HG02981 (cell line): ENCODE data around the gene CACNA2D3.

Experiments
- ATAC-seq: cut with Tn5 transposase; IDR thresholded peaks from one replicate; pipeline ENCODE4 v1.9.1; 2021; ENCODE audit warnings: mild to moderate bottlenecking, moderate library complexity; ENCODE audit not compliant: unreplicated experiment

The CACNA2D3 gene

GRCh38 chr3:54168451-54168850 lies 46.1 kb downstream of the CACNA2D3 start:
- no peak for ATAC-seq

- no peak for ATAC-seq
These were observed 47.2 kb downstream of the CACNA2D3 start for GRCh38 chr3:54169524-54169923.

- ATAC-seq, result no peak
These were observed 49.2 kb downstream of the CACNA2D3 start for GRCh38 chr3:54171509-54171908.

- no peak for ATAC-seq
These were observed 49.6 kb downstream of the CACNA2D3 start for GRCh38 chr3:54171951-54172350.

- ATAC-seq, result no peak
These were observed 51.0 kb downstream of the CACNA2D3 start for GRCh38 chr3:54173371-54173770.

- ATAC-seq, result no peak
These were observed 53.8 kb downstream of the CACNA2D3 start for GRCh38 chr3:54176106-54176505.

GRCh38 chr3:54177816-54178215 lies 55.5 kb downstream of the CACNA2D3 start:
- ATAC-seq, result no peak

- ATAC-seq, result no peak
These were observed 56.0 kb downstream of the CACNA2D3 start for GRCh38 chr3:54178376-54178775.

GRCh38 chr3:54180921-54181320 lies 58.6 kb downstream of the CACNA2D3 start:
- ATAC-seq, result no peak

GRCh38 chr3:54182242-54182641 lies 59.9 kb downstream of the CACNA2D3 start:
- ATAC-seq, result no peak

- no peak for ATAC-seq
These were observed 63.4 kb downstream of the CACNA2D3 start for GRCh38 chr3:54185740-54186139.

- ATAC-seq, result no peak
These were observed 65.9 kb downstream of the CACNA2D3 start for GRCh38 chr3:54188176-54188791.

GRCh38 chr3:54191220-54191619 lies 68.9 kb downstream of the CACNA2D3 start:
- no peak for ATAC-seq

- ATAC-seq, result no peak
These were observed 69.7 kb downstream of the CACNA2D3 start for GRCh38 chr3:54192026-54192425.

GRCh38 chr3:54193093-54193492 lies 70.7 kb downstream of the CACNA2D3 start:
- ATAC-seq, result no peak

- no peak for ATAC-seq
These were observed 74.1 kb downstream of the CACNA2D3 start for GRCh38 chr3:54196360-54196991.

GRCh38 chr3:54197509-54197908 lies 75.2 kb downstream of the CACNA2D3 start:
- no peak for ATAC-seq

- ATAC-seq, result no peak
These were observed 76.2 kb downstream of the CACNA2D3 start for GRCh38 chr3:54198556-54198955.

- ATAC-seq, result no peak
These were observed 79.7 kb downstream of the CACNA2D3 start for GRCh38 chr3:54202054-54202453.

- ATAC-seq, result no peak
These were observed 80.4 kb downstream of the CACNA2D3 start for GRCh38 chr3:54202651-54203248.

- ATAC-seq, result no peak
These were observed 84.5 kb downstream of the CACNA2D3 start for GRCh38 chr3:54206874-54207273.

- ATAC-seq, result no peak
These were observed 88.7 kb downstream of the CACNA2D3 start for GRCh38 chr3:54211097-54211496.
